Fibroblast of villous mesenchyme (primary cell): Measurements from ENCODE around the gene NTM. TPM values are rescaled to one million over a fixed set of nuclear protein-coding genes. Genes with fewer than 3 reads are reported as not detected.

Experiments used
- DNase-seq: peaks from one replicate; pipeline ENCODE4 v3.0.0-alpha.2; 2010; ENCODE audit warnings: low read depth
- H3K4me3 ChIP-seq: 2 replicates; pipeline ENCODE4 v1.5.1; 2011; ENCODE audit warnings: low read depth, mild to moderate bottlenecking, low read length
- CTCF ChIP-seq: IDR thresholded peaks from 2 replicates; pipeline ENCODE4 v1.5.1; 2012; ENCODE audit warnings: low read depth, mild to moderate bottlenecking, low read length; ENCODE audit not compliant: insufficient read depth
- total RNA-seq: library from RNA; depleted of rRNA; stranded (reverse); fragments of >200 nt; gene quantifications from 2 replicates; pipeline ENCODE4 v1.2.3, GENCODE V29; 2012

NTM gene
- total RNA-seq, 1 donor: 7.3 TPM

- H3K4me3 ChIP-seq: no peak overlapping the region
- no peak for TF ChIP-seq CTCF
- DNase-seq: no peak
Observed at GRCh38 chr11:132008226-132008625, 637.8 kb downstream of the NTM start.

GRCh38 chr11:132008872-132009271 lies 638.5 kb downstream of the NTM start:
- H3K4me3 ChIP-seq: no peak overlapping the region
- no peak for TF ChIP-seq CTCF
- DNase-seq: no peak

GRCh38 chr11:132020001-132020400 lies 649.6 kb downstream of the NTM start:
- no peak for TF ChIP-seq CTCF
- no peak overlapping the region for H3K4me3 ChIP-seq
- DNase-seq: no peak

GRCh38 chr11:132022285-132022684 lies 651.9 kb downstream of the NTM start:
- no peak for TF ChIP-seq CTCF
- no peak for DNase-seq
- no peak overlapping the region for H3K4me3 ChIP-seq

GRCh38 chr11:132022733-132023478 lies 652.5 kb downstream of the NTM start:
- TF ChIP-seq CTCF: no peak
- peak; percentile 62 for DNase-seq
- no peak overlapping the region for H3K4me3 ChIP-seq

GRCh38 chr11:132024587-132025295 lies 654.3 kb downstream of the NTM start:
- TF ChIP-seq CTCF: no peak
- peak; percentile 30 for DNase-seq
- H3K4me3 ChIP-seq: no peak overlapping the region
